Central memory CD8-positive, alpha-beta T cell (primary cell): ENCODE results near the gene FERMT3.

Experiments
- ATAC-seq: fragments of 150-1000 bp; cut with Tn5 transposase; replicated peaks from 2 replicates; pipeline ENCODE4 v1.10.0; 2022; ENCODE audit warnings: mild to moderate bottlenecking, moderate FRiP score, moderate number of reproducible peaks; ENCODE audit not compliant: poor library complexity, severe bottlenecking; ENCODE audit errors: extremely low read depth
- DNase-seq, 2 donors: peaks; one replicate each; pipeline ENCODE4 v3.0.0; 2021; ENCODE audit warnings: low spot score in 2 of 2
- H3K27ac Mint-ChIP-seq: one replicate; pipeline ENCODE4 v1.8.0; 2022; ENCODE audit warnings: low read depth, mild to moderate bottlenecking, moderate library complexity, mixed read lengths
- H3K27me3 Mint-ChIP-seq: one replicate; pipeline ENCODE4 v1.8.0; 2022; ENCODE audit warnings: mixed read lengths
- H3K36me3 Mint-ChIP-seq: one replicate; pipeline ENCODE4 v1.8.0; 2022; ENCODE audit warnings: mild to moderate bottlenecking, moderate library complexity, mixed read lengths; ENCODE audit not compliant: insufficient read depth
- H3K4me1 Mint-ChIP-seq: one replicate; pipeline ENCODE4 v1.8.0; 2022; ENCODE audit warnings: mixed read lengths
- H3K4me3 Mint-ChIP-seq: one replicate; pipeline ENCODE4 v1.8.0; 2022; ENCODE audit warnings: mild to moderate bottlenecking, moderate library complexity, mixed read lengths
- H3K9me3 Mint-ChIP-seq: one replicate; pipeline ENCODE4 v1.8.0; 2022; ENCODE audit warnings: mixed read lengths

Gene FERMT3

DNA sequence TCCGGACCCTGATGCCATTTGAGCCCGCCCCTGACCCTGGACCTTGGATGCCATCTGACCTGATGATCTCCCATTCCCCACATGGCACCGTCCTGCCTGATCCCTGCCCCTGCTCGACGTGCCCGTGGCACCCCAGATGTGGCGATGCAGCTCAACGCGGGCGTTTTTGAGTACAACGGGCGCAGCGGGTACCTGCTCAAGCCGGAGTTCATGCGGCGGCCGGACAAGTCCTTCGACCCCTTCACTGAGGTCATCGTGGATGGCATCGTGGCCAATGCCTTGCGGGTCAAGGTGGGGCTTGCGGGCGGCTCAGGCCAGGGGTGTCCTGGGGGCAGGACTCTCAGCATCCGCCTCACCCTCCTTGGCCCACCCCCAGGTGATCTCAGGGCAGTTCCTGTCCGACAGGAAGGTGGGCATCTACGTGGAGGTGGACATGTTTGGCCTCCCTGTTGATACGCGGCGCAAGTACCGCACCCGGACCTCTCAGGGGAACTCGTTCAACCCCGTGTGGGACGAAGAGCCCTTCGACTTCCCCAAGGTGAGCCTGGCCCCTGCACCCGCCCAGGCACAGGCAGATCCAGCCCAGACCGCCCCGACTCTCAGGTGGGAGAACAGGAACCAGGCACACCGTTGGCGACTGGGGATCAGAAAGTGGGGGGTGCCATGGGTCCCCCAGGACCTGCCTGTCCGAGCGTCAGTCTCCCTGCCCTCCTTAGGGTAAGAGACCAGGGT is 55.9 kb downstream of the FERMT3 start:
- Mint-ChIP-seq H3K9me3 (no peaks in the 10 kb centered on the region), H3K4me3 (no peak overlapping the region), H3K36me3 (peaks cover 14% of the 10 kb centered on the region), H3K27me3 (no peaks in the 10 kb centered on the region), H3K27ac (no peak overlapping the region), H3K4me1 (peaks cover 11% of the 10 kb centered on the region)
- DNase-seq, result no peak
- ATAC-seq, result no peak

DNA sequence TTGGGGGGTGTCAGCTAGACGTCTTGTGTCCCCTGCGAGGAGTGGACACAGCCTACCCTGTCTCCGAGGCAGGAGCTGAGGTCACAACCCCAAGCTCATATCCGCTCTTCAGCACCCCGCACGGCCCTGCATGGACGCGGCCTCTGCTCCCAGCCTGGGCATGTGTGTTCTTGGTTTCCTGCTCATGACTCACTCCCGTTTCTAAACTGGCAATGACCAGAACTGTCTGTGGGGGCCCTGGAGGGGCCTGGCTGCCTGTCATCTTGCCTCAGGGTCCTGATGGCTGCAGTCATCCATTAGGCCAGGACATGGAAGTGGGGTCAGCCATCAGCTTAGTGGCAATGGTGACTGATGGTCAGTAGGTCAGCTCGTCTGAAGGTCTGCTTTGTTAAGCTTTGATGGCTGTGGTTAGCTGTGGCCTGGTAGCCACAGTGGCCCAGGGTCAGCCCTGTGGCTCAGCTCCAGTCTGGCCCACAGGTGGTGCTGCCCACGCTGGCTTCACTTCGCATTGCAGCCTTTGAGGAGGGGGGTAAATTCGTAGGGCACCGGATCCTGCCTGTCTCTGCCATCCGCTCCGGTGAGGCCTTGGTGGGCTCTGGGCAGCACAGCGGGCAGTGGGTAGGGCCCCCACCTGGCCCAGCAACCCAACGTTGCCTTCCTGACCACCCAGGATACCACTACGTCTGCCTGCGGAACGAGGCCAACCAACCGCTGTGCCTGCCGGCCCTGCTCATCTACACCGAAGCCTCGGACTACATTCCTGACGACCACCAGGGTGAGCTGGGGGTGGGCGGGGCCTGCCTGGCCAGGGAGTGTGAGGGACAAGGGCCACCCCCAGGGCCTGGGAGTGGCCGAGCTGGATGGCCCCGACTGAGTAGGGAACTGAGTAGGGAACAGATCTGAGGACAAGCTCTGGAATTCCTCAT is 56.8 kb downstream of the FERMT3 start:
- DNase-seq, result no peak
- ATAC-seq, result no peak
- Mint-ChIP-seq H3K27ac (no peak overlapping the region), H3K27me3 (no peaks in the 10 kb centered on the region), H3K9me3 (no peaks in the 10 kb centered on the region), H3K36me3 (peaks cover 8% of the 10 kb centered on the region), H3K4me1 (peaks cover 17% of the 10 kb centered on the region), H3K4me3 (no peak overlapping the region)

DNA sequence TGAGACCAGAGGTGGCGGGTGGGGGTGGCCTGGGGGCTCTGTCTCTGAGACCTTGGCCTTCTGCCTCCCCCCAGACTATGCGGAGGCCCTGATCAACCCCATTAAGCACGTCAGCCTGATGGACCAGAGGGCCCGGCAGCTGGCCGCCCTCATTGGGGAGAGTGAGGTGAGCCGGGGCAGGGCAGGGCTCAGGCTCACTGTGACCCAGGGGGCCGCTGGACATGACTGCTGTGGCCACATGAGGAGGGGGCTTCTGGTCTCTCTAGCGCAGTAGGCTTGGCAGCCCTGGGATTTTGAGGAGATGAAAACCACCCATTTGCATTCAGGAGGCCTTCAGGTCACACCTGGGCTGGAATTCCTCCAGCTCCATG is 57.4 kb downstream of the FERMT3 start:
- H3K9me3 Mint-ChIP-seq, result no peaks in the 10 kb centered on the region
- H3K4me3 Mint-ChIP-seq, result no peak overlapping the region
- peaks cover 23% of the 10 kb centered on the region for H3K4me1 Mint-ChIP-seq
- H3K27ac Mint-ChIP-seq, result no peak overlapping the region
- DNase-seq (no peak), ATAC-seq (no peak)
- H3K27me3 Mint-ChIP-seq, result no peaks in the 10 kb centered on the region
- H3K36me3 Mint-ChIP-seq, result peaks cover 6% of the 10 kb centered on the region

DNA sequence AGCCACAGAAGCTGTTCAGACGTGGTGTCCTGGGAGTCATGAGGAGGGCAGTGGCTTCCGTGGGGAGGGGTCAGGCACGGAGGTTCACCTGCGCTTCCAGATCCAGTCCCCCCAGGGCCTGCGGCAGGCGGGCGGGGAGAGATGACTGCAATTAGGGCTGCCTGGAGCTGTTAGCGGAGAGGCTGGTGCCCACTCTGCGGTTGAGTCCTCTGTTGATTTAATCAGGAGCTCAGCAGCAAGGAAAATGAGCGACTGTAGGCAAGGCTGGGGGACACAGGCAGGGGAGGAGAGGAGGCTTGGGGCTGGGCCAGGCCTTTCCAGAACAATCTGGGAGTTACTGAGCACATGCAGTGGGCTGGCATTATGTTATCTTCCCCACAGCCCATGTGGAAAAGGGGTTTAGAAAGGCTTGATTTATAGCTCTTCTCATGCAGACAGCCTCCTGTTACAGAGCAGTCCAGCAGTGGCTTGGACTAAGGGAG is 57.9 kb downstream of the FERMT3 start:
- Mint-ChIP-seq H3K4me1 (peaks cover 26% of the 10 kb centered on the region), H3K9me3 (no peaks in the 10 kb centered on the region), H3K27ac (no peak overlapping the region), H3K4me3 (no peak overlapping the region), H3K36me3 (peaks cover 6% of the 10 kb centered on the region), H3K27me3 (no peaks in the 10 kb centered on the region)
- ATAC-seq (no peak), DNase-seq (no peak)

DNA sequence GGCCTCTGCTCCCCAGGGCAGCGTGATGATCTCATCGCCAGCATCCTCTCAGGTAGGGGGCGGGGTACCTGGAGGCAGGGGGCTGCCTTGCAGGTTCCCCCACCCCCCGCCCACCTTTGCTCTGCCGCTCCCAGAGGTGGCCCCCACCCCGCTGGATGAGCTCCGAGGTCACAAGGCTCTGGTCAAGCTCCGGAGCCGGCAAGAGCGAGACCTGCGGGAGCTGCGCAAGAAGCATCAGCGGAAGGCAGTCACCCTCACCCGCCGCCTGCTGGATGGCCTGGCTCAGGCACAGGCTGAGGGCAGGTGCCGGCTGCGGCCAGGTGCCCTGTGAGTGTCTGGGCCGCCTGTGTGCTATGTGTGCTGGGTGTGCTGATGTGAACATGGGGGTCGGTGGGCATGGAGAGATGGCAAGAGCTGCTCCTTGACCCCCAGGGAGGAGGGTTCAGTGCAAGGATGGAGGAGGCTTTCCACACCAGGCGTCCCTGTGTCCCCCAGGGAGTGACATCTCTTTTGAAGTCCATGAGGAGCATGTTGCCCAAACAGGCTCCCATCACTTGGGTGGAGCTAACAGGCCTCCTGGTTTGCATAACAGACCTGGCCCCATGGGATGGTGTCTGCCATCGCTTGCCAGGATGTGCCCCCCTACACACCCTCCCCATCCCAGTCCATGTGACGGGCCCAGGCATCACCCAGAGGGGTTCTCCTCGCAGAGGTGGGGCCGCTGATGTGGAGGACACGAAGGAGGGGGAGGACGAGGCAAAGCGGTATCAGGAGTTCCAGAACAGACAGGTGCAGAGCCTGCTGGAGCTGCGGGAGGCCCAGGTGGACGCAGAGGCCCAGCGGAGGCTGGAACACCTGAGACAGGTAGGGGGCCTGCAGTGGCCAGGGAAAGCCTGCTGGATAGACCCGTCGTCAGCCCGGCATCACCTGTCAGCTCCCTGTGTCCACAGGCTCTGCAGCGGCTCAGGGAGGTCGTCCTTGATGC is 58.9 kb downstream of the FERMT3 start:
- ATAC-seq (no peak), DNase-seq (no peak)
- Mint-ChIP-seq H3K9me3 (no peaks in the 10 kb centered on the region), H3K4me1 (peaks cover 22% of the 10 kb centered on the region), H3K27me3 (no peaks in the 10 kb centered on the region), H3K36me3 (peaks cover 13% of the 10 kb centered on the region), H3K27ac (no peak overlapping the region), H3K4me3 (no peak overlapping the region)

DNA sequence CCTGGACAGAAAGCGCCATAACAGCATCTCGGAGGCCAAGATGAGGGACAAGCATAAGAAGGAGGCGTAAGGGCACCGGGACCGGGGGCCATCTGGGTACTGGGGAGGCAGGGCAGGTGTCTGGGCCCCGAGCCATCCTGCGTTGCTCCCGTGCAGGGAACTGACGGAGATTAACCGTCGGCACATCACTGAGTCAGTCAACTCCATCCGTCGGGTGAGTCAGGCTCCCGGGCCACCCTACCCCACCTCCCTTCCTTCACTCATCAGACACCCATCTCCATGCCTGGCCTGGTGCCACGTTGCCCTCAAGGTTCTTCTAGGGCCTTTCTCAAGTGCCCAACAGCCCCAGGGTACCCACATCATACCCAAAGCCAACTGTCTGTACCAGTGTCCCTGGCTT is 59.8 kb downstream of the FERMT3 start:
- H3K4me1 Mint-ChIP-seq, result peaks cover 24% of the 10 kb centered on the region
- H3K4me3 Mint-ChIP-seq, result no peak overlapping the region
- ATAC-seq (no peak), DNase-seq (no peak)
- no peaks in the 10 kb centered on the region for H3K9me3 Mint-ChIP-seq
- H3K27ac Mint-ChIP-seq, result no peak overlapping the region
- no peaks in the 10 kb centered on the region for H3K27me3 Mint-ChIP-seq
- peaks cover 21% of the 10 kb centered on the region for H3K36me3 Mint-ChIP-seq

DNA sequence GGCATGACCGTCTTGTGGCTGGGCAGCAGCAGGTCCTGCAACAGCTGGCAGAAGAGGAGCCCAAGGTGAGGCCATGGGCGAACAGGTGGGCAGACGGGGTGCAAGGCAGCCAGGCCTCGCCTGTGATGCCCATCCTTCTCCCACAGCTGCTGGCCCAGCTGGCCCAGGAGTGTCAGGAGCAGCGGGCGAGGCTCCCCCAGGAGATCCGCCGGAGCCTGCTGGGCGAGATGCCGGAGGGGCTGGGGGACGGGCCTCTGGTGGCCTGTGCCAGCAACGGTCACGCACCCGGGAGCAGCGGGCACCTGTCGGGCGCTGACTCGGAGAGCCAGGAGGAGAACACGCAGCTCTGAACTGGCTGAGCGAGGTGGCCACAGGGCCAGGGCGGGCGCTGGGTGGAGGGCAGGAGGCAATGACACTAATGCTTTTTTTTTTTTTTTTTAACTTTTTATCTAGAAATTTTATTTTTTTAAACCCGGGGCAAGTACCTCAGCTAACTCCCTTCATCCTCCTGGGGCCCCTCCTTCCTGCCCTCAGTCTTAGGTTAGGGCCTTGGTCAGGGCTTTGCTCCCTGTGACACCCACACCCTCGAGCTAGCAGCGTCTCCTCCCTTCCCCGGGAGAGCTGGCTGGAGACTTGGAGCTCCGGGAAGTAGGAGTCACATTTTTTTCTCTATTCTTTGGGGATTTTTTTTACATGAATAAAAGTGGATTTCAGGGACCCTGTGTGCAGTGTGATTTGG is 60.9 kb downstream of the FERMT3 start:
- no peaks in the 10 kb centered on the region for H3K9me3 Mint-ChIP-seq
- peak overlapping the region; percentile 13 for H3K4me3 Mint-ChIP-seq
- H3K27me3 Mint-ChIP-seq, result no peaks in the 10 kb centered on the region
- H3K36me3 Mint-ChIP-seq, result peaks cover 27% of the 10 kb centered on the region
- DNase-seq (no peak), ATAC-seq (no peak)
- H3K4me1 Mint-ChIP-seq, result peaks cover 32% of the 10 kb centered on the region
- no peak overlapping the region for H3K27ac Mint-ChIP-seq

DNA sequence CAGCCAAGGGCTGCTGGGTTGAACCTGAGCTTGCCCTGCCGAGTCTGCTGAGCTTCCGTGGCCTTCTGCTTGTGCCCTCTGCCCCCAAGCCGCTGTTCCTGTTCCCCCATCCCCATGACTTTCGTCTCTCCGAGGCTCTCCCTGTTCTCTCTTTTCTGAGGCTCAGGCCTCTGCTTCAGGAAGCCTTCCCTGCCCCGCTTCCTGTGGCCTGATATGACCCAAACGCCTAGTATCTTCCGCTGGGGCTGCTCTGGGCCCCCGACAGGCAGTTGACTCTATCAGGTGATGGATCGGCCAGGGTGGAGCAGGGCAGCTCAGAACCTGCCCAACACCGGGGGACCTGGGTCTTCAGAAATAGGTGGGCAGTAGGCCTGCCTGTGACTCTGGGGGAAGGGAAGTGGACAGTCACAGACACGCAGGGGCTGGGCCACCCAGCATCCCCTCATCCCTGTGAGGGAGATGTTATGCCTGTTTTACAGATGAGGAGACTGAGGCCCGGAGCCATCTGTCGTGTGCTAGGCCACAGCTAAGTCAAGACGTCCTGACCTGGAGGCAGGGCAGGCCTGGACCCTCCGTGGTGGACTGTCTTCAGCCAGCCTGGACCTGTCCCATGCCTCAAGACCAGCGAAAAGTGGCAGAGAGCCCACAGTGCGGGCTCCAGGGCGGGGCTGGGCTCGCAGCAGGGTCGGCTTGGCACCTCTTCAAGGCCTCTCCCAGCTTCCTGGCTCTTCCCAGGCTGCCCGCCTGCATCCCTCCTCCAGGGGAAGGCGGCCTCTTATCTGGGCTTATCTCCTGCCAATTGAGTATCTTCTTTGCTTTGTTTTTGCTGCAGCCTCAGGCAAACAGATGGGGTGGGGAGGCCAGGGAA is 61.7 kb downstream of the FERMT3 start:
- Mint-ChIP-seq H3K4me1 (peaks cover 32% of the 10 kb centered on the region), H3K36me3 (peaks cover 29% of the 10 kb centered on the region), H3K4me3 (peak overlapping the region; percentile 98), H3K27ac (peak overlapping the region; percentile 98), H3K27me3 (no peaks in the 10 kb centered on the region), H3K9me3 (no peaks in the 10 kb centered on the region)
- DNase-seq (no peak), ATAC-seq (no peak)

DNA sequence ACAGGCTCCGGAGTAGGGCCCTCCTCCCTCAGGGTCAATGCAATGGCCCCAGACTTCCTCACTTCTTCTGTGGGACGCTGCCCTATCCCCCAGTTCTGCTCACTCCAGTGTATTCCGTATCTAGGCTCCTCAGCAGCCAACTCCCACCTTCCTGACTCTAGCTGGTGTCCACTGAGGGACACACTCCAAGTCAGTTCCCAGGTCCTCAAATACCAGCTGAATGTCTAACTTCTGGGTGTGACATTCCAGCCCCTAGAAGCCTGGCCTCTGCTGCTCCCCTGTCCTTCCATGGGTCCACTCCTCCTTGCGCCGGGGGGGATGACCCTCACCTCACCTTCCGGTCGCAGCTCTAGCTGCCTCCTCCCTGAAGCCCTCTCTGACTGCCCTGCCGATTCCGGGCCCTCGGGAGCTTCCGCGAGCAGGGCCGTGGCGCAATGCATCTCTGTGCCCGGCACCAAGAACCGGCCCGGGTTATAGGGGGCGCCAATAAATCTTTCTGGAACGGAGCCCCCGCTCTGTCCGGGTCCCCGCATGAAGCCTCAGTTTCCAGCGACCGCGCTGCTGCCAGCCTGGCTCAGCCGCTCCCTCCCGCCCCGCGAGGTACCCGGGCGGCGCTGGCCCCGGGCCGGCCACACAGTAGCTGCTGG is 62.5 kb downstream of the FERMT3 start:
- H3K36me3 Mint-ChIP-seq, result peaks cover 29% of the 10 kb centered on the region
- peak; percentile 1 for ATAC-seq
- DNase-seq, result no peak

DNA sequence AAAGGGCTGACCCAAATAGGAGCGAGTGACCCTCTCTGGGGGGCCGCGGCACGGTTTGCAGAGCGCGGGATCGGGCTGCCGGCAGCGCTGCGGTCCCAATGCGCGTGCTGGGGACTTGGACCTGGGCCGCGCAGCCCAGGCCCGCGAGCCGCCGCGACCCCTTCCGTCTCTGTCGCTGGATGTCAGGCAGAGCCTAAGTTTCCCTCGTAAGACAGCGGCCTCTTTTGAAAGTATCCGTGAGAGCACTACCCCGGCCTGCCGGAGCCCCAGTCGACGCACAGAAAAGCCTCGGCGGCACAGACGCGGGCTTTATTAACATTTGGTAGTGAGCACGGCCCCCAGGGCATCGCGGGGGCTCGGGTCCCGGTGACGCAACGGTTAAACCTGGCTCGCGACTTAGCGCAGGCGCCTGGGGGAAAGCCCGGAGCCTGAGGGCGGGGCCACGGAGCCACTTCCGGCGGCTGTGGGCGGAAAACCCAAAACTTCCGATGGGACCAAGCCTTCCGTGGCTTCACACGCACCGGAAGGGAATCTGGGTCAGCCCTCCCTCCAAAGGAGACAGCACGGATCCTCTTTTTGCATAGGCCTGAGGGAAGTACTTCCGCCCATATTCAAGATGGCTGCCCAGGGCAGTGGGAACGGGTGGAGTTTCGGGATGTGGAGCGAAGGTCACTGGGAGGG is 63.2 kb downstream of the FERMT3 start:
- ATAC-seq, result peak; percentile 74
- H3K4me1 Mint-ChIP-seq, result peaks cover 32% of the 10 kb centered on the region
- H3K27ac Mint-ChIP-seq, result peak overlapping the region; percentile 98
- H3K27me3 Mint-ChIP-seq, result no peaks in the 10 kb centered on the region
- no peaks in the 10 kb centered on the region for H3K9me3 Mint-ChIP-seq
- DNase-seq, result peak; percentile 94 to 96
- peaks cover 31% of the 10 kb centered on the region for H3K36me3 Mint-ChIP-seq
- peak overlapping the region; percentile 98 for H3K4me3 Mint-ChIP-seq

More for the DNA sequence above, 62.5 kb downstream of the FERMT3 start:
- Mint-ChIP-seq H3K4me3 (peak overlapping the region; percentile 98), H3K27ac (peak overlapping the region; percentile 98), H3K4me1 (peaks cover 32% of the 10 kb centered on the region), H3K27me3 (no peaks in the 10 kb centered on the region), H3K9me3 (no peaks in the 10 kb centered on the region)
